ENCODE measurements around the gene PLD1.

- TF ChIP-seq CTCF (IDR thresholded peaks at IDR 0.05; ENCODE audit: insufficient read depth, low read length) (no peak), REST (IDR thresholded peaks at IDR 0.05; ENCODE audit: insufficient replicate concordance, low read depth) (no peak), SPI1 (IDR thresholded peaks at IDR 0.05; ENCODE audit: borderline replicate concordance, low read depth) (no peak), POLR2AphosphoS5 (IDR thresholded peaks at IDR 0.05; ENCODE audit: low read depth) (no peak), GABPA (IDR thresholded peaks at IDR 0.05; ENCODE audit: low read depth) (no peak)
Observed at GRCh38 chr3:171569571-171570132, 240.6 kb downstream of the PLD1 start.

All from HL-60 (cell line).